Caco-2 (cell line): ENCODE measurements around the gene P2RX7. TPM values are rescaled to one million over a fixed set of nuclear protein-coding genes. Genes with fewer than 3 reads are reported as not detected.

Experiments used
- BruUV-seq: library from RNA; stranded (reverse); fragments of 400-500 nt; replicated peaks from 2 replicates; lab custom pipeline; 2021; lab: Mats Ljungman, UMichigan
- CTCF ChIA-PET: fragments of 300-600 bp; sonication (Branson Sonifier 250); formaldehyde crosslinking; loops from one replicate; lab custom pipeline; 2022; ENCODE audit warnings: antibody characterized with exemption; lab: Charles Lee
- POLR2A ChIA-PET: fragments of 300-600 bp; sonication (Branson Sonifier 250); formaldehyde crosslinking; loops from one replicate; lab custom pipeline; 2022; ENCODE audit warnings: antibody characterized with exemption; lab: Charles Lee
- DNase-seq, 2 experiments: peaks; one replicate each; pipeline versions ENCODE4 v3.0.0 to v3.0.0-alpha.2; 2020 to 2022
- H3K27me3 ChIP-seq: replicated peaks from 2 replicates; pipeline ENCODE4 v1.6.0; 2011; ENCODE audit warnings: low read length; ENCODE audit not compliant: control insufficient read depth, insufficient read depth
- H3K36me3 ChIP-seq: 2 replicates; pipeline ENCODE4 v1.5.1; 2011; ENCODE audit warnings: low read length; ENCODE audit not compliant: control insufficient read depth, insufficient read depth
- H3K4me1 ChIP-seq: fragments of 250-450 bp; sonication (Bioruptor Pico); 2 replicates; pipeline ENCODE4 v1.5.1; 2020; ENCODE audit warnings: mild to moderate bottlenecking
- H3K4me3 ChIP-seq: 2 replicates; pipeline ENCODE4 v1.5.1; 2011; ENCODE audit warnings: low read depth, mild to moderate bottlenecking, control low read depth, low read length
- H3K9me3 ChIP-seq: fragments of 250-450 bp; sonication (Bioruptor Pico); 2 replicates; pipeline ENCODE4 v1.5.1; 2020; ENCODE audit warnings: mild to moderate bottlenecking, moderate library complexity
- H3K27ac Mint-ChIP-seq: one replicate; pipeline ENCODE4 v1.8.0; 2022; ENCODE audit warnings: mixed read lengths; ENCODE audit not compliant: unreplicated experiment
- H3K27me3 Mint-ChIP-seq: one replicate; pipeline ENCODE4 v1.8.0; 2022; ENCODE audit warnings: mixed read lengths; ENCODE audit not compliant: insufficient read depth, unreplicated experiment
- H3K36me3 Mint-ChIP-seq: one replicate; pipeline ENCODE4 v1.8.0; 2022; ENCODE audit warnings: mild to moderate bottlenecking, mixed read lengths; ENCODE audit not compliant: insufficient read depth, unreplicated experiment
- H3K4me1 Mint-ChIP-seq: one replicate; pipeline ENCODE4 v1.8.0; 2022; ENCODE audit warnings: low read depth, mixed read lengths; ENCODE audit not compliant: unreplicated experiment
- H3K4me3 Mint-ChIP-seq: one replicate; pipeline ENCODE4 v1.8.0; 2022; ENCODE audit warnings: mild to moderate bottlenecking, moderate library complexity, mixed read lengths; ENCODE audit not compliant: unreplicated experiment
- H3K9me3 Mint-ChIP-seq: one replicate; pipeline ENCODE4 v1.8.0; 2022; ENCODE audit warnings: mixed read lengths; ENCODE audit not compliant: unreplicated experiment
- CTCF ChIP-seq, 2 experiments: fragments of 200-600 bp in 1 of 2; IDR thresholded peaks; 1 replicate in 1 of 2; 2 replicates in 1 of 2; pipeline versions ENCODE4 v1.5.1 to v1.8.0; 2011 to 2022; ENCODE audit warnings: antibody characterized with exemption in 1 of 2, control low read depth in 1 of 2, inconsistent platforms in 1 of 2, low read depth in 1 of 2, low read length in 1 of 2, mild to moderate bottlenecking in 1 of 2, moderate library complexity in 1 of 2; ENCODE audit not compliant: insufficient read depth in 1 of 2, severe bottlenecking in 1 of 2, unreplicated experiment in 1 of 2
- intact Hi-C: fragments of 100-400 bp; cut with micrococcal nuclease; formaldehyde crosslinking; loops from one replicate; pipeline ENCODE4 v1.10.0; 2022; ENCODE audit not compliant: unreplicated experiment
- total RNA-seq: library from RNA; stranded (reverse); gene quantifications from 2 replicates; pipeline ENCODE4 v1.2.3, GENCODE V29; 2022

The P2RX7 gene
- total RNA-seq, 1 experiment from 2014 or later: not detected

GRCh38 chr12:121214855-121215745 is 82.4 kb downstream of the P2RX7 start:
- no peaks in the 10 kb centered on the region for H3K9me3 Mint-ChIP-seq
- Histone ChIP-seq H3K36me3 (peaks cover 1% of the 10 kb centered on the region; the same call in 1 of the 2 replicates), H3K4me1 (peaks cover 34% of the 10 kb centered on the region), H3K4me3 (no peak overlapping the region), H3K27me3 (no peaks in the 10 kb centered on the region), H3K9me3 (no peaks in the 10 kb centered on the region)
- H3K27me3 Mint-ChIP-seq: no peaks in the 10 kb centered on the region
- BruUV-seq: no TSS peak
- POLR2A ChIA-PET: interaction anchor here (0.7 kb wide), 1 partner anchor 404 kb away, joined by 10 read pairs; no protein-coding TSS in a partner anchor
- H3K4me1 Mint-ChIP-seq: peaks cover 15% of the 10 kb centered on the region
- CTCF ChIA-PET: no interaction called here
- no peak for TF ChIP-seq CTCF (IDR thresholded peaks at IDR 0.05; ENCODE audit: insufficient read depth in 1 of 2, low read depth in 1 of 2, low read length in 1 of 2, severe bottlenecking in 1 of 2, unreplicated experiment in 1 of 2)
- DNase-seq: peak; percentile 49 to 54
- intact Hi-C loops: loop anchor here (2.0 kb wide), 1 partner anchor 48 kb away; no protein-coding TSS in a partner anchor
- H3K36me3 Mint-ChIP-seq: peaks cover 32% of the 10 kb centered on the region
- no peak overlapping the region for H3K4me3 Mint-ChIP-seq
- peak overlapping the region; percentile 53 for H3K27ac Mint-ChIP-seq

DNA sequence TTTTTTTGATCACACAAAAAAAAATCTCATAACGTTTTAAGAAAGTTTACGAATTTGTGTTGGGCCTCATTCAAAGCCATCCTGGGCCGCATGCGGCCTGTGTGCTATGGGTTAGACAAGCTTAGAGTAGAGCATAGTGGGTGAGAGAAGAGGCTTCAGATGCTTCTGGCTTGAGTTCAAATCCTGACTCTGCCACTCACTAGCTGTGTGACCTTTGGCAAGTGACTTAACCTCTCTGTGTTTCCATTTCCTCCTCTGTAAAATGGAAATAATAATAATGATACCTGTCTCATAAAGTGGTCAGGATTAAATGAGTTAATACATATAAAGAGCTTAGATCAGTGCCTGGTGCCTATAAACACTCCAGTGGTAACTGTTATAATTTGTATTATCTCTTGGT is 83.4 kb downstream of the P2RX7 start:
- no peaks in the 10 kb centered on the region for H3K9me3 Mint-ChIP-seq
- H3K4me1 Mint-ChIP-seq: peaks cover 15% of the 10 kb centered on the region
- peaks cover 1% of the 10 kb centered on the region; the same call in 1 of the 2 replicates for H3K36me3 ChIP-seq
- H3K4me3 Mint-ChIP-seq: no peak overlapping the region
- no TSS peak for BruUV-seq
- H3K4me3 ChIP-seq: no peak overlapping the region
- intact Hi-C loops: no loop called here
- no peaks in the 10 kb centered on the region for H3K27me3 Mint-ChIP-seq
- peaks cover 30% of the 10 kb centered on the region for H3K36me3 Mint-ChIP-seq
- peak overlapping the region; percentile 53 for H3K27ac Mint-ChIP-seq
- H3K4me1 ChIP-seq: peaks cover 34% of the 10 kb centered on the region
- no peak for TF ChIP-seq CTCF (IDR thresholded peaks at IDR 0.05; ENCODE audit: insufficient read depth in 1 of 2, low read depth in 1 of 2, low read length in 1 of 2, severe bottlenecking in 1 of 2, unreplicated experiment in 1 of 2)
- CTCF ChIA-PET: no interaction called here
- POLR2A ChIA-PET: no interaction called here
- no peaks in the 10 kb centered on the region for H3K9me3 ChIP-seq
- no peaks in the 10 kb centered on the region for H3K27me3 ChIP-seq
- DNase-seq: no peak

GRCh38 chr12:121217063-121217462 is 84.4 kb downstream of the P2RX7 start:
- Mint-ChIP-seq H3K27me3 (no peaks in the 10 kb centered on the region), H3K9me3 (no peaks in the 10 kb centered on the region), H3K4me1 (peaks cover 15% of the 10 kb centered on the region), H3K36me3 (peaks cover 37% of the 10 kb centered on the region), H3K4me3 (no peak overlapping the region), H3K27ac (no peak overlapping the region)
- peak in 1 of 2 experiments; percentile 28 for DNase-seq
- peaks cover 34% of the 10 kb centered on the region for H3K4me1 ChIP-seq
- POLR2A ChIA-PET: interaction anchor here (0.6 kb wide), 1 partner anchor 321 kb away, joined by 5 read pairs; no protein-coding TSS in a partner anchor
- no peaks in the 10 kb centered on the region for H3K27me3 ChIP-seq
- intact Hi-C loops: loop anchor here (1.0 kb wide), 1 partner anchor 10 kb away; no protein-coding TSS in a partner anchor
- TF ChIP-seq CTCF (IDR thresholded peaks at IDR 0.05; ENCODE audit: insufficient read depth in 1 of 2, low read depth in 1 of 2, low read length in 1 of 2, severe bottlenecking in 1 of 2, unreplicated experiment in 1 of 2): no peak
- no TSS peak for BruUV-seq
- no peaks in the 10 kb centered on the region for H3K9me3 ChIP-seq
- CTCF ChIA-PET: interaction anchor here (0.5 to 1.1 kb wide), 3 partner anchors 10 to 272 kb away, joined by 3 read pairs; no protein-coding TSS in a partner anchor
- H3K36me3 ChIP-seq: peaks cover 1% of the 10 kb centered on the region; the same call in 1 of the 2 replicates
- no peak overlapping the region for H3K4me3 ChIP-seq
